ENCODE measurements around the gene S100A1. TPM values are rescaled to one million over a fixed set of nuclear protein-coding genes. Genes with fewer than 3 reads are reported as not detected.
A peak's percentile ranks its signal among the peaks of the same experiment; 100 is the strongest.

Gene S100A1
- total RNA-seq, 1 donor from 2014 or later = not detected

DNA sequence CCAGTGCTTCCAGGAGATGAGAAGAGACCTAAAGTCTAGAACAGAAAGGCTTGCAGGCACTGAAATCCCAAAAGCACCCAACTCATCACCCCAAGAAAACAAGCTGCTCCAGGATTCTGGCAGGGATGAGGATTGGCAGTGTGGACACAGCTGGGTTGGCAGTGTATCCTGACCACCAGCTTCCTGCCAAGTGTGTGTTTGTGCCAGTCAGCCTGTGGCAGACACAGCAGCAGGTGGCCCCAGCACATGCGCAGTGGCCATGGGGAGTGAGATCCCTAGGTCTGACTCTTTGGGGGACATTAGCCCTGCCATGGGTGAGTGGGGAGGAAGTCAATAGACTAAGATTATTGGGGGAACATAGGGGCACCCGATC is 21.6 kb downstream of the S100A1 start:
- no peaks in the 10 kb centered on the region for H3K4me1 Mint-ChIP-seq
- no peak overlapping the region for H3K9ac ChIP-seq
- no peak overlapping the region for H3K27ac Mint-ChIP-seq
- peaks cover 2% of the 10 kb centered on the region for H3K9me3 Mint-ChIP-seq
- no peaks in the 10 kb centered on the region for H3K79me2 ChIP-seq (ENCODE audit: low read depth)
- H3K27me3 Mint-ChIP-seq (ENCODE audit: insufficient read depth, low read depth) = peaks cover 15% of the 10 kb centered on the region
- no peaks in the 10 kb centered on the region for H3K9me3 ChIP-seq (ENCODE audit: low read depth)
- H4K20me1 ChIP-seq (ENCODE audit: low read depth) = no peaks in the 10 kb centered on the region
- DNase-seq (ENCODE audit: low spot score) = no peak
- no peak overlapping the region for H3K4me3 ChIP-seq
- H3K4me3 Mint-ChIP-seq = peak overlapping the region; percentile 41
- H3F3A ChIP-seq (ENCODE audit: low read depth) = peaks cover 26% of the 10 kb centered on the region
- H3K4me2 ChIP-seq = no peak overlapping the region
- no peaks in the 10 kb centered on the region for H3K4me1 ChIP-seq
- H3K27ac ChIP-seq = no peak overlapping the region
- no peak overlapping the region for H2AFZ ChIP-seq (replicated peaks)
- TF ChIP-seq, protein P1, sequence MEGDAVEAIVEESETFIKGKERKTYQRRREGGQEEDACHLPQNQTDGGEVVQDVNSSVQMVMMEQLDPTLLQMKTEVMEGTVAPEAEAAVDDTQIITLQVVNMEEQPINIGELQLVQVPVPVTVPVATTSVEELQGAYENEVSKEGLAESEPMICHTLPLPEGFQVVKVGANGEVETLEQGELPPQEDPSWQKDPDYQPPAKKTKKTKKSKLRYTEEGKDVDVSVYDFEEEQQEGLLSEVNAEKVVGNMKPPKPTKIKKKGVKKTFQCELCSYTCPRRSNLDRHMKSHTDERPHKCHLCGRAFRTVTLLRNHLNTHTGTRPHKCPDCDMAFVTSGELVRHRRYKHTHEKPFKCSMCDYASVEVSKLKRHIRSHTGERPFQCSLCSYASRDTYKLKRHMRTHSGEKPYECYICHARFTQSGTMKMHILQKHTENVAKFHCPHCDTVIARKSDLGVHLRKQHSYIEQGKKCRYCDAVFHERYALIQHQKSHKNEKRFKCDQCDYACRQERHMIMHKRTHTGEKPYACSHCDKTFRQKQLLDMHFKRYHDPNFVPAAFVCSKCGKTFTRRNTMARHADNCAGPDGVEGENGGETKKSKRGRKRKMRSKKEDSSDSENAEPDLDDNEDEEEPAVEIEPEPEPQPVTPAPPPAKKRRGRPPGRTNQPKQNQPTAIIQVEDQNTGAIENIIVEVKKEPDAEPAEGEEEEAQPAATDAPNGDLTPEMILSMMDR (IDR thresholded peaks at IDR 0.05) = no peak
- TF ChIP-seq EZH2 (IDR thresholded peaks at IDR 0.05) (no peak), EZH2phosphoT487 (IDR thresholded peaks at IDR 0.05) (no peak)
- no peaks in the 10 kb centered on the region for H3K36me3 ChIP-seq
- peaks cover 17% of the 10 kb centered on the region for H3K36me3 Mint-ChIP-seq
- H3K27me3 ChIP-seq = no peaks in the 10 kb centered on the region

DNA sequence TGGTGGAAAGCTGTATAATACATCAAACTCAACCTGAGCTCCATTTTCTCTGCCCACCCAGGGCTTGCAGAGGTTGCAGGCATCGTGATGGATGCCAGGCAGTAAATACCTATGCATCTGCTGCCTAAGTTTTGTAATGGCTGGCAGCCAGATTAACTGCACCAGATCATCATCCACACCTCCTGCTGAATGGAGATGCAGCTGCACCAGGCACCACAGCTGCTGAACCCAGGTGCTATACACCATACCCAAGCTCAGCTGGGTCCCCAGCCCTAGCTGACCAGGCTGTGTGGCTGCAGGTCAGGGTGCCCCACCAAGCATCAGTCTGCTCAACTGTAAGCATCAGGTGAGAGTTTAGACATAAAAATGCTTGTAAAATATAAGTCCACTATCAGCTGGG is 23.5 kb downstream of the S100A1 start:
- Histone ChIP-seq H3K27me3 (no peaks in the 10 kb centered on the region), H3F3A (ENCODE audit: low read depth) (peaks cover 8% of the 10 kb centered on the region), H3K79me2 (ENCODE audit: low read depth) (no peaks in the 10 kb centered on the region), H2AFZ (replicated peaks) (no peak overlapping the region), H3K27ac (no peak overlapping the region), H4K20me1 (ENCODE audit: low read depth) (no peaks in the 10 kb centered on the region), H3K4me2 (no peak overlapping the region), H3K4me1 (no peaks in the 10 kb centered on the region), H3K9me3 (ENCODE audit: low read depth) (no peaks in the 10 kb centered on the region), H3K4me3 (no peak overlapping the region), H3K9ac (no peak overlapping the region), H3K36me3 (no peaks in the 10 kb centered on the region)
- no peak overlapping the region for H3K27ac Mint-ChIP-seq
- DNase-seq (ENCODE audit: low spot score) = no peak
- H3K27me3 Mint-ChIP-seq (ENCODE audit: insufficient read depth, low read depth) = peaks cover 13% of the 10 kb centered on the region
- TF ChIP-seq EZH2 (IDR thresholded peaks at IDR 0.05) (no peak), EZH2phosphoT487 (IDR thresholded peaks at IDR 0.05) (no peak)
- TF ChIP-seq, protein P1 (IDR thresholded peaks at IDR 0.05) = no peak
- peaks cover 2% of the 10 kb centered on the region for H3K4me1 Mint-ChIP-seq
- H3K4me3 Mint-ChIP-seq = no peak overlapping the region
- H3K36me3 Mint-ChIP-seq = peaks cover 7% of the 10 kb centered on the region
- peaks cover 2% of the 10 kb centered on the region for H3K9me3 Mint-ChIP-seq

DNA sequence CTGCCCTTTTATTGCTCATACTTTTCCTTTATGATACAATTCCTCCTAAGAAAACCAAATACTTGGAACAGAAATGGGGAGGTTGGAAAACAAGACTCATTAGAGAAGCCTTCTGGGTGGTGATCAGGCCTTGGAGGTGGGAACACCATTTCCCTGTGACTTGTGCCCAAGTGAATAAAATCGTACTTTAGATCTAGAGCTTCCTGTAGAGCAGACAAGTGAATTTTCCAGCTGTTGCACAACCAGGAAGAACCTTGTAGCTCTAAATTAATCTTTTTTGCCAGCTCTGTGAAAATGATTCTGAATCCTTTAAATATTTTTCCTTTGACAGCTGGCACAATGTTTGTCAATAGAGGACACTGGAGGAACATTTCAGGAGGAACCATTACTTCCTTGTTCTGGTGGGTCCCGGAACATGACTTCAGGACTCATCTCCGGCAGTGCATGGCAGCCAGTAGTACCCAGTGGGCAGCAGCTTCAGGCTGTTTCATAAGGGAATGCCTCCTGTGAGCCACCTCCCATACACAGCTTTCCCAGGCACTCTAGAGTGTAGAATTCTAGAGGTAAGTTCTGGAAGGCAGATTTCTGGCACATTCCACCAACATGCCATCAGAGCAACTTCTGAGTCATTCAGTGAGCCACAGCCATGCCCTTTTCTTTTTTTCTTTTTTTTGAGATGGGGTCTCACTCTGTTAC is 24.7 kb downstream of the S100A1 start:
- no peak overlapping the region for H3K4me3 ChIP-seq
- no peak overlapping the region for H3K4me2 ChIP-seq
- no peak overlapping the region for H3K27ac ChIP-seq
- H3K79me2 ChIP-seq (ENCODE audit: low read depth) = no peaks in the 10 kb centered on the region
- H3K36me3 Mint-ChIP-seq = peaks cover under 1% of the 10 kb centered on the region
- peaks cover 2% of the 10 kb centered on the region for H3K4me1 Mint-ChIP-seq
- peaks cover 9% of the 10 kb centered on the region for H3K27me3 Mint-ChIP-seq (ENCODE audit: insufficient read depth, low read depth)
- no peak overlapping the region for H3K9ac ChIP-seq
- H3F3A ChIP-seq (ENCODE audit: low read depth) = no peaks in the 10 kb centered on the region
- TF ChIP-seq, protein P1 (IDR thresholded peaks at IDR 0.05) = no peak
- TF ChIP-seq EZH2phosphoT487 (IDR thresholded peaks at IDR 0.05) = no peak
- H3K9me3 Mint-ChIP-seq = peaks cover under 1% of the 10 kb centered on the region
- no peaks in the 10 kb centered on the region for H3K4me1 ChIP-seq
- DNase-seq (ENCODE audit: low spot score) = no peak
- no peaks in the 10 kb centered on the region for H3K27me3 ChIP-seq
- no peaks in the 10 kb centered on the region for H3K36me3 ChIP-seq
- no peak overlapping the region for H3K27ac Mint-ChIP-seq
- no peaks in the 10 kb centered on the region for H4K20me1 ChIP-seq (ENCODE audit: low read depth)
- no peak overlapping the region for H3K4me3 Mint-ChIP-seq
- H2AFZ ChIP-seq (replicated peaks) = no peak overlapping the region
- H3K9me3 ChIP-seq (ENCODE audit: low read depth) = no peaks in the 10 kb centered on the region
